Activated CD4-positive, CD25-positive, alpha-beta regulatory T cell treated with anti-CD3 and anti-CD28 coated beads, Interleukin-2, amount 50 U/mL, for 72 hours (primary cell): ENCODE measurements around the gene PDE1A.

Experiments used
- DNase-seq: peaks from one replicate; pipeline ENCODE4 v3.0.0; 2021

PDE1A gene

DNA sequence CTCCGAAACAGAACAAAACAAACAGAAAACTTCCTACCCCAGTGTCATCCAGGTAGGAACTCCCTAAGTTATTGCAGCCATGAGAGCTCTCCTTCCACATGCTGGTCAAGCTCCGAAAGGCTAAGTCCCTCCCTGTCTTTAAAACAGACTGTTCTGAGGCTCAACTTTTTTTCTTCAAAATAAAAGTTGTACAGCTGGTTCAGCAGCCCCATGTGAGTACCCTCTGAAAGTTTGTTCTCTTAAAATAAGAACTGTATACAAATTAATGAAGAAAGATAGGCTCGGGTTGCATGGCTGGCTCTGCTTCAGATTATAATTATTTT, at the start of gene PDE1A:
PDE1A (minus strand) TSS at position 119 of the 323 bp plus-strand sequence.
- DNase-seq: no peak

DNA sequence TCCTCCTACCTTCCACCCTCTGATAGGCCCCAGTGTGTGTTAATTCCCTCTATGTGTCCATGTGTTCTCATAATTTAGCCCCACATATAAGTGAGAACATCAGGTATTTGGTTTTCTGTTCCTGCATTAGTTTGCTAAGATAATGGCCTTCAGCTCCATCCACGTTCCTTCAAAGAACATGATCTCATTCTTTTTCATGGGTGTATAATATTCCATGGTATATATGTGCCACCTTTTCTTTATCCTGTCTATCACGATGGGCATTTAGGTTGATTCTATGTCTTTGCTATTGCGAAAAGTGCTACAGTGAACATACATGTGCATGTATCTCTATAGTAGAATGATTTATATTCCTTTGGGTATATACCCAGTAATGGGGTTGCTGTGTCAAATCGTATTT, 46.8 kb upstream of the PDE1A start:
- DNase-seq: no peak

DNA sequence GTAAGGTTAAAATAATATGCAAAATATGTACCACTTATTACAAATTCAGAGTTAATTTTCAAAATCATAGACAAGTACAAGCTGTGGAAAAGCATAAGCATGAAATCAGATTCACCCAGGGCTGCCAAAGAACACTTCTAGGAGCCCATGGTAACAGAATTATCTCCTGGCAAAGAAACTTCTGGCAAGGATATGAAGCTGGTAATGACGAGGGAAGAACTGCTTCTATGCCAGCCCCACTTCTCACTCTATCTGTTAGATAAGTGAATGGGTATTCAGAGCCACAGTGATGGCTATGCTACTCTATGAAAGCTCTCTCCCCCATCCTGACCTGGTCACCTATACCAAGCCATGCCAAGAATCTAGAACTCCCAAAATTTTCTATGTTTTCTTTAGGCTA, 36.9 kb upstream of the PDE1A start:
- no peak for DNase-seq

- DNase-seq: no peak
Observed at GRCh38 chr2:182456784-182457183, 29.9 kb upstream of the PDE1A start.

GRCh38 chr2:182452456-182452990, 25.7 kb upstream of the PDE1A start:
- DNase-seq: no peak

- no peak for DNase-seq
Observed at GRCh38 chr2:182448371-182448770, 21.5 kb upstream of the PDE1A start.

DNA sequence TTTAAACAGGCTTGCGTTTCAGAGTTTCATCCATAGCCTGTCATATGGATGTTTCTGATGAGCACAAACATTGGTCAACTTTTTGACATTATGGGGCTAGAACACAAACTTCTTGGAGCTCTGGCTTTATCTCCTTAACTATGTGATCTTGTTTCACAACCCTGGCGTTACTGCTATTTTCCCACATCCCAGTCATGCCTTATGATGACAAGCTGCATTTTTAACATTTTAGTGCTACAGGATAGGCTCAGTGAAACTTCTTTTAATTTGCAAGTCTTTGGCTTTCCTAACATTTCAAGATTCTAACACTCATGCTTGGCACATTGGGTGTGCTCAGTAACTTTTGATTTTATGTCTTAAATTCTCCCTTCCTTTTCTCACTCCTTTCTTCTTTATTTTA, 21.0 kb upstream of the PDE1A start:
- no peak for DNase-seq

GRCh38 chr2:182447163-182447562, 20.3 kb upstream of the PDE1A start:
- DNase-seq: no peak

GRCh38 chr2:182446087-182446486, 19.3 kb upstream of the PDE1A start:
- no peak for DNase-seq

- DNase-seq: no peak
Observed at GRCh38 chr2:182445391-182445965, 18.6 kb upstream of the PDE1A start.

- DNase-seq: no peak
Observed at GRCh38 chr2:182444806-182445205, 18.0 kb upstream of the PDE1A start.

DNA sequence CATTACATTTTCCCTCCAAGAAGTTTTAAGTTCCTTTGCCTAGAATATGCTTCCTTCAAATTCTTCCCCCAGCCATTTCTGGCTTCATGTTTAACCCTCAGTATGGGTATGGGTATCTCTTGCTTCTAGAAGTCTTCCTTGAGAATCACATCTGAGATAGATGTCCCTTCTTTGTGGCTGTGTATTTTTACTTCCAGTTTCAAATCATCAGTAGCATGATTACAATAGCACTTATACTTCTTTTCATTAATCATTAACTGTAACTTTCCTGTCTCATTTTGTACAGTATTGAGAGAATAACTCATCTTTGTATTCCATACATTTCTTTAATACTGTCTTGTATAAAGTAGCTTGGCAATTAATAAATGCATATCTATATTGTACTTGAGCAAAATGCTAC, 17.3 kb upstream of the PDE1A start:
- no peak for DNase-seq

DNA sequence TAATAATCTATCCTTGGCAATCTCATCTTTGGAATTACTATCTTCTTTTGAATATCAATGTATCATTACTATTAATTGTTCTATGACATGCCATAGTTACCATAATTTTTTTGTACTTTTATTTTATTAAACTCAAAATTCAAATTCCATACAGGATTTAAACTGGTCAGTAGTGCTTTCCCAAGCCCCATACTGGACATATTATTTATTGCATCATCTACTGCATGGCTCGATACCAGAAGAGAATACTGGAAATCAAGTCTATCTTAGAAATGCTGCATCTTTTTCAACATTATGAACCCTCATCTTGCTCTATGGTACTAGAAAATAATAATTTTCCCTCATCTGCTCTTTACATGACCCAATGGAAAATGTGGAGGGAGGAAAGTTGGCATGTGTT, 9.4 kb upstream of the PDE1A start:
- no peak for DNase-seq

DNA sequence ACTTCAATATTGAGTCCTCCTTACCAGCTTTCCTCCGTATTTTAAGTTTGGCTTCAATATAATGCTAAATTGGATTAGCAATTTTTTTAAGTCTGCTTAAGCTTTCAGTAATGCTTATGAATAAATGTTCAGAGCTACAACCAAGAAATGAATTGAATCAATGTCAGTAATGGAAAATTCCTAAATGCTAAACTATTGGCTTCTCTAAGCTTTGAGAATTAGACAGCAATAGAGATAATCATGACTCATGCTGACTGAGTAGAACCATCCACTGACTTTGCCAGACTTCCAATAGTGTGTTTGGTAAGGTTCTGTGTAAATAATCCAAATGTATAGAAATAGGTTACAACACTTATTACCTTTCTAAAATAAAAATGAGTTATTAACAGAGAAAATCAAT, 8.9 kb upstream of the PDE1A start:
- DNase-seq: no peak

DNA sequence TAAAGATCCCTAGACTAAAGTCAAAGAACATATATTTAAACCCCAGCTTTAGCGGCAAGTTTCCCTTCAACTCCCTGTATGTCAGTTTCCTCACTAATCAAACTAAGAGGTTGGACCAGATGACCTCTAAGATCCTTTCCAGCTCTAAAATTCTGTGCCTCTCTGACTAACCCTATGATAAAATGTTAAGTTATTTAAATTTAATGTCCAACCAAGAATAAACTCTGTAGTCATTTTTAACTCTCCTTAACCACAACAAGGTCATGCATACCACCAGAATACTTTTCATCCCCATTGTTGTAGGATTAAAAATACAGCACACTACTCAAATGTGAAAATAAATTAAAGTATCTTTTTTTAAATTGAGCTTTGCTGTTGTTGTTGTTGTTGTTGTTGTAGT, 5.2 kb upstream of the PDE1A start:
- no peak for DNase-seq

GRCh38 chr2:182428476-182428875, 1.6 kb upstream of the PDE1A start:
- DNase-seq: no peak

- no peak for DNase-seq
Observed at GRCh38 chr2:182426082-182426917, 536 bp downstream of the PDE1A start.

DNA sequence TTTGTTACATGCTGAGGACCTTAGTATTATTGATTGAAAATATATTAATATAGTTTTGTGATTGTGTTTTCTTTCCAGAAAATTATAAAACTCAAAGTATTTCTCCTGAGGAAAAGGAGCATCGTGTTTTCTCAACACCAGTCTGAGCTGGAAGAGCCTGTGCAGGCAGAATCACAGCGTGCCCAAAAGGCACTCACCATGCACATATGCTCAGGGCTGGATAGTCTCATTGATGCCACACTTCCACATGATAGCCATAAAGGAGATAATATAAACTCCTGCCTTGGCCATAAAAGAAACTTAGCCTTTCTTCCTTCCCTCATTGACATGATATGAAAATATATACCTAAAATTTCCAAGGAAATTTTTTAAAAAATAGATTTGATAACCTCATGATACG, 4.0 kb downstream of the PDE1A start:
- DNase-seq: no peak

DNA sequence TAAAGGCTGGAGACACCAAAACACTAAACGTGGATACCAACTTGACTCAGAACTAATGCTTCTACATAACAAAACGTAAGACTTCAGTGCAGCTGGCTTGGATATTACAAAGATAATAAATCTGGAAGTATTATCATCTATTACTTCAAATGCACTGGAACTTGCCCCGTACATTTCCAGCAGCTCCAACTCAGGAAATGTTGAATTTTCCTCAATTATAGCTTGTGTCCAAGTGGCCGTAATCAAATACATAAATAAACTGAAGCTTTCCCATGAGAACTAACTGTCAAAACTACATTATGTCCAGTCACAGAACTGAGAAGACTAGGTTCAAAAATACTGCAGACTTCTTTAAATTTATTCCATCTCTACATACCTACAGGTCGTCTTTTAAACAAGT, 6.2 kb downstream of the PDE1A start:
- no peak for DNase-seq

DNA sequence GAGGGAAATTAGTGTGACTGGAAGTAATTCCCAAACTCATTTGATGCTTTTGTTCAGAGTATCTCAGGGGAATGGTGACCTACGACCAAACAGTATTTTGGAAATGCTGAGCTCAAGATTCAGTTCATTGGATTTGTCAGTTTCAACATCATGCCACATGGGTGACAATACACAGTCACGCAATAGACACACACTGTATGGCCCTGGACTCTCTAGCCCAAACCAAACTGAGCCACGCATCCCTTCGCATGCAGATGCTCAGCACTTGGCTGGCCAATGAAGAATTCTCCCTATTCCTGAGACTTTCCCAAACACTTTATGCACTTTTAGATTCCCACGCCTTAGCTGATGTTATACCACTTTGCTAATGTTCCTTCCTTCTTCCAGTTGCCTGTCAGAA, 10.0 kb downstream of the PDE1A start:
- DNase-seq: no peak

- no peak for DNase-seq
Observed at GRCh38 chr2:182416191-182416590, 10.6 kb downstream of the PDE1A start.

GRCh38 chr2:182415771-182416170, 11.1 kb downstream of the PDE1A start:
- DNase-seq: no peak

- DNase-seq: no peak
Observed at GRCh38 chr2:182412858-182413257, 14.0 kb downstream of the PDE1A start.

DNA sequence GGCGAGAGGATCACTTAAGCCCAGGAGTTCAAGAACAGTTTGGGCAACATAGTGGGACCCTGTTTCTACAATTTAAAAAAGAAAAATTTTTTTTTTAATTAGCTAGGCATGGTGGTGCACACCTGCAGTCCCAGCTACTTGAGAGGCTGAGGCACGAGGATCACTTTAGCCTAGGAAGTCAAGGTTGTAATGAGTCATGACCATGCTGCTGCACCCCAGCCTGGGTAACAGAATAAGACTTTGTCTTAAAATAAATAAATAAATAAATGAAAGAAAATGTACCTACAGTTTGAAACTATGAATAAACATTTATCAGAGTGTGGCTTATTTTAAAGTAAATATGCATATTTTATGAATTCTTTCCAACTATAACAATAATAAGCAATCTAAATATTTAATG, 16.7 kb downstream of the PDE1A start:
- no peak for DNase-seq

GRCh38 chr2:182406221-182406620, 20.6 kb downstream of the PDE1A start:
- no peak for DNase-seq
